Uterus (tissue), 4 donors: ENCODE results near the gene STUM. TPM values are rescaled to one million over a fixed set of nuclear protein-coding genes. Genes with fewer than 3 reads are reported as not detected.

Source experiments
- DNase-seq, 2 donors: peaks; one replicate each; pipeline ENCODE4 v3.0.0-alpha.2; 2019 to 2020
- H3K27ac ChIP-seq, 2 donors: fragments of 200-600 bp; sonication (generic); 1 replicate in 1 of 2; 2 replicates in 1 of 2; pipeline ENCODE4 v1.5.1; 2016 to 2018
- H3K27me3 ChIP-seq, 2 donors: fragments of 200-600 bp; sonication (generic); one replicate each; pipeline ENCODE4 v1.5.1; 2018 to 2019; ENCODE audit warnings: control low read depth in 1 of 2
- H3K36me3 ChIP-seq, 2 donors: fragments of 200-600 bp; sonication (generic); one replicate each; pipeline ENCODE4 v1.5.1; 2019; ENCODE audit warnings: control low read depth in 1 of 2
- H3K4me1 ChIP-seq, 2 donors: fragments of 200-600 bp; sonication (generic); one replicate each; pipeline ENCODE4 v1.5.1; 2018 to 2019; ENCODE audit warnings: control low read depth in 1 of 2
- H3K4me3 ChIP-seq, 2 donors: fragments of 200-600 bp; sonication (generic); 1 replicate in 1 of 2; 2 replicates in 1 of 2; pipeline ENCODE4 v1.5.1; 2018 to 2019; ENCODE audit warnings: mild to moderate bottlenecking in 1 of 2
- H3K9me3 ChIP-seq, 2 donors: fragments of 200-600 bp; sonication (generic); one replicate each; pipeline ENCODE4 v1.5.1; 2019; ENCODE audit warnings: control low read depth in 1 of 2
- POLR2A ChIP-seq, 2 donors: fragments of 450-650 bp; IDR thresholded peaks; one replicate each; pipeline ENCODE4 v1.6.1; 2016; ENCODE audit warnings: antibody characterized with exemption in 2 of 2, mild to moderate bottlenecking in 1 of 2, moderate library complexity in 1 of 2
- intact Hi-C: fragments of 100-400 bp; cut with DNase I; formaldehyde crosslinking; loops from one replicate; pipeline ENCODE4 v1.15.1; 2023; ENCODE audit warnings: low total_unique reads
- total RNA-seq, 4 donors: library from RNA; depleted of rRNA in 3 of 4; stranded (reverse); fragments of >200 nt in 3 of 4; gene quantifications; one replicate each; pipeline versions ENCODE4 v1.1.0 to v1.2.4, GENCODE V29; 2014 to 2023
- TF ChIP-seq, protein P1 (sequence below), 4 experiments: fragments of 200-600 bp in 2 of 4; fragments of 450-650 bp in 2 of 4; sonication (generic) in 2 of 4; IDR thresholded peaks; one replicate each; pipeline ENCODE4 v1.5.1; 2016 to 2019; ENCODE audit warnings: antibody characterized with exemption in 4 of 4, mild to moderate bottlenecking in 2 of 4, moderate library complexity in 1 of 4
- donor health status: DM: yes; HTN: yes; CAD: no.

Gene STUM
- total RNA-seq, 4 donors from 2014 or later: 0.88 to 9.1 (median 2.2) TPM

DNA sequence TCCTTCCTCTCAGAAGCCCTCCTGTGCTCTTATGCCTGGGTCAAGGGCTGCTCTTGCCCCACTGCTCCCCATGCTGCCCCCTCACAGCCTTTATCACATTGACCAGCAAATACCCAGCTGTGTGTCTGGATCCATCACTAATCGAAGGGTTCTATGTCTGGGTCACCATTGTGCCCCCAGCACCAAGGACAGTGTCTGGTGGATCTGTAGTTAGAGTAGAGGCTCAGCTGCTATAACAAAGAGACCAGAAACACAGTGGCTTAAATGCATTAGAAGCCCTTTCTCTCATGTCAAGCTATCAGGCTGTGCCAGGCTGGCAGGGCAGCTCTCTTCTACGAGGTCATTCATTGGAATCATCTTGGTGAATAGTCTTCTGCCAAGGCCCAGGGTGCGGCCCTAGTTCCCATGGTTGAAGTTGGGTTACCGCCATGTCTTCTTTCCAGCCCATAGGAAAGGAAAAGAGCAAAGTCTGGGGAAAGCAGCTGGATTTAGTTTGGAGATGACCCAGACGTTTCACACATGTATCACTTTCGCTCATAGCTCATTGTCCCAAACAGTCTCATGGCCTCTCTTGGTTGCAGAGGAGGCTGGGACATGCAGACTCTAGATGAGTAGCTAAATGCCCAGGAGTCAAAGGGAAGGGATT is 32.2 kb downstream of the STUM start:
- no peak overlapping the region for H3K27ac ChIP-seq

DNA sequence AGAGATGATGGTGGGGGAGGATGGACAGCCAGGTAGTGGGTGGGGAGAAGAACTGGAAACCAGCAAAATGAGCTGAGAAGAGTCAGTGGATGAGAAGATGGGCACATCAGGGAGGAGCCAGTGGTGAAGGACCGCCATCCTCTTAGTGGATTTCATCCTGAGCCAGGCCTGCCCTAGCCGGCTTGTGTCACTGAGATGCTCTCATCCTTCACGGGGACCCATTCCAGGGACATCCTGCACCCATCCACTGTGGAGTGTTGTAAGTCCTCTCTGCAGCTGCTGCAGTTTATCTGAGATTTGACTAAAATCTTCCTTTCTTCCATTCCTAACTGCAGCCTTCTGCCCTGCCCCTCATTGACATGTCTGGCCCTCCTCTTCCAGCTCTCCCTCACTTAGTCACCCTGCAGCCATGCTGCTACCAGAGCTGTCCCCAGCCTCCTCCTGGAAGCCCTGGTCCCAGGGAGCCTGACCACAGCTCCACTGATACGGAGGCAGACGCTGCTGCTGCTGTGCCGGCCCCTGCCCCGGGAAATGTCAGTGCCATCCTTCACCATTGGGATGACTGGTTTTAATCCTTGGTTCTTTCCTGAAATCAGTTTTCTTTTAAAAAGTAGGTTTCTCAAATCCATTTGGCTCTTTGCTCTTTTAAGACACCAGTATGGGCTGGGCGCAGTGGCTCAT is 33.2 kb downstream of the STUM start:
- H3K27ac ChIP-seq: no peak overlapping the region
- DNase-seq: no peak
- no peak for TF ChIP-seq POLR2A (IDR thresholded peaks at IDR 0.05)
- TF ChIP-seq, protein P1, sequence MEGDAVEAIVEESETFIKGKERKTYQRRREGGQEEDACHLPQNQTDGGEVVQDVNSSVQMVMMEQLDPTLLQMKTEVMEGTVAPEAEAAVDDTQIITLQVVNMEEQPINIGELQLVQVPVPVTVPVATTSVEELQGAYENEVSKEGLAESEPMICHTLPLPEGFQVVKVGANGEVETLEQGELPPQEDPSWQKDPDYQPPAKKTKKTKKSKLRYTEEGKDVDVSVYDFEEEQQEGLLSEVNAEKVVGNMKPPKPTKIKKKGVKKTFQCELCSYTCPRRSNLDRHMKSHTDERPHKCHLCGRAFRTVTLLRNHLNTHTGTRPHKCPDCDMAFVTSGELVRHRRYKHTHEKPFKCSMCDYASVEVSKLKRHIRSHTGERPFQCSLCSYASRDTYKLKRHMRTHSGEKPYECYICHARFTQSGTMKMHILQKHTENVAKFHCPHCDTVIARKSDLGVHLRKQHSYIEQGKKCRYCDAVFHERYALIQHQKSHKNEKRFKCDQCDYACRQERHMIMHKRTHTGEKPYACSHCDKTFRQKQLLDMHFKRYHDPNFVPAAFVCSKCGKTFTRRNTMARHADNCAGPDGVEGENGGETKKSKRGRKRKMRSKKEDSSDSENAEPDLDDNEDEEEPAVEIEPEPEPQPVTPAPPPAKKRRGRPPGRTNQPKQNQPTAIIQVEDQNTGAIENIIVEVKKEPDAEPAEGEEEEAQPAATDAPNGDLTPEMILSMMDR (IDR thresholded peaks at IDR 0.05): no peak

More for the DNA sequence above, 32.2 kb downstream of the STUM start:
- no peaks in the 10 kb centered on the region for H3K27me3 ChIP-seq
- H3K9me3 ChIP-seq: no peaks in the 10 kb centered on the region
- H3K4me1 ChIP-seq: no peaks in the 10 kb centered on the region
- DNase-seq: no peak
- intact Hi-C loops: no loop called here
- H3K36me3 ChIP-seq: no peaks in the 10 kb centered on the region
- H3K4me3 ChIP-seq: no peak overlapping the region
- no peak for TF ChIP-seq POLR2A (IDR thresholded peaks at IDR 0.05)
- TF ChIP-seq, protein P1 (IDR thresholded peaks at IDR 0.05): no peak

DNA sequence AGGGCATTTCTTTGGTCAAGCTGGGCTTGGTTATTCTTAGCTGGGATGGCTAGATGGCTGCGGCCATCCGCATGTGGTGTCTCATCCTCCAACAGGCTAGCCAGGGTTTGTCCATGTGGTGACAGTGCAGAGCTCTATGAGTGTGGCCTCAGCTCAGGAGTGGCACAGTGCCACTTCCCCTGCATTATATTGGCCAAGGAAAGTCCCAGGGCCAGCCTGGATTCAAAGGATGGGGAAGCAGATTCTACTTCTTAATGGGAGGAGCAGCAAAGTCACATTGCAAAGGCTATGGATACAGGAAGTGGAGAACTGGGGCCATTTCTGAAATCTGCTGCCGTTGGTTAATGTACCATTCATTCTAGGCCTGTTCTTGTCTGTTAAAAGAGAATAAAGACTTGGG is 34.4 kb downstream of the STUM start:
- Histone ChIP-seq H3K9me3 (no peaks in the 10 kb centered on the region), H3K27me3 (no peaks in the 10 kb centered on the region), H3K4me1 (no peaks in the 10 kb centered on the region), H3K27ac (no peak overlapping the region), H3K4me3 (no peak overlapping the region), H3K36me3 (no peaks in the 10 kb centered on the region)
- no peak for DNase-seq
- intact Hi-C loops: no loop called here
- TF ChIP-seq, protein P1 (IDR thresholded peaks at IDR 0.05): no peak
- TF ChIP-seq POLR2A (IDR thresholded peaks at IDR 0.05): no peak

More for the DNA sequence above, 33.2 kb downstream of the STUM start:
- no peaks in the 10 kb centered on the region for H3K4me1 ChIP-seq
- H3K27me3 ChIP-seq: no peaks in the 10 kb centered on the region
- no peaks in the 10 kb centered on the region for H3K36me3 ChIP-seq
- intact Hi-C loops: no loop called here
- no peak overlapping the region for H3K4me3 ChIP-seq
- no peaks in the 10 kb centered on the region for H3K9me3 ChIP-seq

DNA sequence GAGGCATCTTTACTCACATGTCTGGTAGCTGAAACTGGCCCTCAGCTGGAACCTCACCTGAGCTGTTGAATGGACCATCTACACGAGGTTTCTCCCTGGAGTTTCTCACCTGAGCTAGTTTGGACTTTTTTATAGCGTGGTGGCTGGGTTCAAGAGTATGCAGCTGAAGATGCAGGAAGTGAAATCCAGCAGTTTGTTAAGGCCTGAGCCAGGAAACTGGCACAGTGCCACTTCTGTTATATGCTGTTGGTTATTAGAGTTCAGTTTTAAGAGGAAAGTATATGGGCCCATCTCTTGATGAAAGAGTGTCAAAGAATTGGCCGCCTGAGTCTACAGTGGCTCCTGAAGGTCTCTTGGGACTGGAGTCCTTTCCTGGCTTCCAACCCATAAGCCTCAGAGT is 35.6 kb downstream of the STUM start:
- Histone ChIP-seq H3K27me3 (no peaks in the 10 kb centered on the region), H3K36me3 (no peaks in the 10 kb centered on the region), H3K27ac (no peak overlapping the region), H3K9me3 (no peaks in the 10 kb centered on the region), H3K4me1 (no peaks in the 10 kb centered on the region), H3K4me3 (no peak overlapping the region)
- intact Hi-C loops: no loop called here
- no peak for DNase-seq
- TF ChIP-seq POLR2A (IDR thresholded peaks at IDR 0.05): no peak
- TF ChIP-seq, protein P1 (IDR thresholded peaks at IDR 0.05): no peak

DNA sequence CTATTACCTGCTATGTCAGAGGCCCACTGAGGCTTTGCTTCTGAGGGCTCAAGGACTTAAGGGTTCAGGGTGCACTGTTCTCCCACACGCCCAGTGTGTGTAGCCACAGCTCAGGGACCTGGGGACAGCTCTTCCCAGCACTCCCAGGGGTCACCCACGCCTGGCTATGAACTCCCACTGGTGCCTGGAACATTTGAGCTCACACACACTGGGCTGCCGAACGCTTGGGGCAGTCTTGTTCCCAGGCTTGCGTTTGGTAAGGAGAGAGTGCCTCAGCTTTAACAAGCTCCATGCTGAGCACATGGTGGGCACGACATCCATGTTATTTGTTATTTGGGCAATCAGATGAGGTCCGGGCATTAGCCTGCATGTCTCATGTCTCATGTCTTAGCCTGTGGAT is 37.6 kb downstream of the STUM start:
- intact Hi-C loops: no loop called here
- no peak for TF ChIP-seq POLR2A (IDR thresholded peaks at IDR 0.05)
- TF ChIP-seq, protein P1 (IDR thresholded peaks at IDR 0.05): no peak
- no peak for DNase-seq

More for the DNA sequence above, 37.6 kb downstream of the STUM start:
- H3K27me3 ChIP-seq: no peaks in the 10 kb centered on the region
- H3K27ac ChIP-seq: no peak overlapping the region
- H3K4me1 ChIP-seq: no peaks in the 10 kb centered on the region
- H3K9me3 ChIP-seq: no peaks in the 10 kb centered on the region
- H3K36me3 ChIP-seq: no peaks in the 10 kb centered on the region
- no peak overlapping the region for H3K4me3 ChIP-seq
